GM19372 (cell line): ENCODE measurements around the gene PCDHGA6.
"Not testable (repeated sequence)": the region's sequence is repeated elsewhere in the genome, so short reads cannot be mapped to it uniquely, and the experiment has no call there.

Experiments used
- ATAC-seq: cut with Tn5 transposase; IDR thresholded peaks from one replicate; pipeline ENCODE4 v1.9.1; 2021; ENCODE audit warnings: mild to moderate bottlenecking, low read depth, moderate library complexity; ENCODE audit not compliant: unreplicated experiment

Gene PCDHGA6

GRCh38 chr5:141392429-141393198 is 18.9 kb downstream of the PCDHGA6 start, which contains the start of gene PCDHGA8:
Gene PCDHGA8 (plus strand): TSS chr5:141392633. CDS start chr5:141392814, 181 bp downstream.
- no peak for ATAC-seq

- ATAC-seq, result no peak
Measured at GRCh38 chr5:141393267-141393666, 19.6 kb downstream of the PCDHGA6 start.

DNA sequence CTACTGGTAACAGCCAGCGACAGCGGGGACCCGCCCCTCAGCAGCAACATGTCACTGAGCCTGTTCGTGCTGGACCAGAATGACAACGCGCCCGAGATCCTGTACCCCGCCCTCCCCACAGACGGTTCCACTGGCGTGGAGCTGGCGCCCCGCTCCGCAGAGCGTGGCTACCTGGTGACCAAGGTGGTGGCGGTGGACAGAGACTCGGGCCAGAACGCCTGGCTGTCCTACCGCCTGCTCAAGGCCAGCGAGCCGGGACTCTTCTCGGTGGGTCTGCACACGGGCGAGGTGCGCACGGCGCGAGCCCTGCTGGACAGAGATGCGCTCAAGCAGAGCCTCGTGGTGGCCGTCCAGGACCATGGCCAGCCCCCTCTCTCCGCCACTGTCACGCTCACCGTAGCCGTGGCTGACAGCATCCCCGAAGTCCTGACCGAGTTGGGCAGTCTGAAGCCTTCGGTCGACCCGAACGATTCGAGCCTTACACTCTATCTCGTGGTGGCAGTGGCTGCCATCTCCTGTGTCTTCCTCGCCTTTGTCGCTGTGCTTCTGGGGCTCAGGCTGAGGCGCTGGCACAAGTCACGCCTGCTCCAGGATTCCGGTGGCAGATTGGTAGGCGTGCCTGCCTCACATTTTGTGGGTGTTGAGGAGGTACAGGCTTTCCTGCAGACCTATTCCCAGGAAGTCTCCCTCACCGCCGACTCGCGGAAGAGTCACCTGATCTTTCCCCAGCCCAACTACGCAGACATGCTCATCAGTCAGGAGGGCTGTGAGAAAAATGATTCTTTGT is 20.9 kb downstream of the PCDHGA6 start:
- ATAC-seq, result not testable (repeated sequence)

DNA sequence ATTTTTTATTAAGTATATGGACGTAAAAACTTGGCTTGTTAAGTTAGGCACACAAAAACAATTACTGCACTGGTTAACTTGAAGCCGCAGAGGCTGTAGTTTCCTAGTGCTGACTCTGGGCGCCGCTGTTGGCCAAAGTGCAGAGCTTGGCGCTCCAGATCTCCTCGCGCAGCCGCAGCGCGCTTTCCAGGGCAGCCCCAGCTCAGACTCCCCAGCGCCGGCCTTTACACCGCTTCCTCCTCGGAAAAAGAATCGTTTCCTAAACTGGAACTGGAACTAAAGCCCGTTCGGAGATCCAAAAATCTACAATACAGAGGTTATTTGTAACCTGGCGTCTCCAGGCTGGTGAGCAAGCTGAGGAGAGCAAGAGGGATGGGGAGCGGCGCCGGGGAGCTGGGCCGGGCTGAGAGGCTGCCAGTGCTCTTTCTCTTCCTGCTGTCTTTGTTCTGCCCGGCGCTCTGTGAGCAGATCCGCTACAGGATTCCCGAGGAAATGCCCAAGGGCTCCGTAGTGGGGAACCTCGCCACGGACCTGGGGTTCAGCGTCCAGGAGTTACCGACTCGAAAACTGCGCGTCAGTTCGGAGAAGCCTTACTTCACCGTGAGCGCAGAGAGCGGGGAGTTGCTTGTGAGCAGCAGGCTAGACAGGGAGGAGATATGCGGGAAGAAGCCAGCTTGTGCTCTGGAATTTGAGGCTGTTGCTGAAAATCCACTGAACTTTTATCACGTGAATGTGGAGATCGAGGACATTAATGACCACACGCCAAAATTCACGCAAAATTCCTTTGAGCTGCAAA is 24.3 kb downstream of the PCDHGA6 start, which contains the start of gene PCDHGB5:
Gene PCDHGB5 (plus strand): TSS at position 192 of the 796 bp plus-strand sequence. CDS start 181 bp downstream, at position 373.
- ATAC-seq, result not testable (repeated sequence)

- no peak for ATAC-seq
Measured at GRCh38 chr5:141398608-141399007, 24.9 kb downstream of the PCDHGA6 start.

DNA sequence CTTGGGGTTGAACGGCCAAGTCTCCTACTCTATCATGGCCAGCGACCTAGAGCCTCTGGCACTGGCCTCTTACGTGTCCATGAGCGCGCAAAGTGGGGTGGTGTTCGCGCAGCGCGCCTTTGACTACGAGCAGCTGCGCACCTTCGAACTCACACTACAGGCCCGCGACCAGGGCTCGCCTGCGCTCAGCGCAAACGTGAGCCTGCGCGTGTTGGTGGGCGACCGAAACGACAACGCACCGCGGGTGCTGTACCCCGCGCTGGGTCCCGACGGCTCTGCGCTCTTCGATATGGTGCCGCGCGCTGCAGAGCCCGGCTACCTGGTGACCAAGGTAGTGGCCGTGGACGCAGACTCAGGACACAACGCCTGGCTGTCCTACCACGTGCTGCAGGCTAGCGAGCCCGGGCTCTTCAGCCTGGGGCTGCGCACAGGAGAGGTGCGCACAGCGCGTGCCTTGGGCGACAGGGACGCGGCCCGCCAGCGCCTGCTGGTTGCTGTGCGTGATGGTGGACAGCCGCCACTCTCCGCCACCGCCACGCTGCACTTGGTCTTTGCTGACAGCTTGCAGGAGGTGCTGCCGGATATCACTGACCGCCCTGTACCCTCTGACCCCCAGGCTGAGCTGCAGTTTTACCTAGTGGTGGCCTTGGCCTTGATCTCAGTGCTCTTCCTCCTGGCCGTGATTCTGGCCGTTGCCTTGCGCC is 26.0 kb downstream of the PCDHGA6 start:
- no peak for ATAC-seq

GRCh38 chr5:141402553-141403243 is 29.0 kb downstream of the PCDHGA6 start, which contains the start of gene PCDHGA9:
Gene PCDHGA9 (plus strand): TSS chr5:141402778. CDS start chr5:141402953, 175 bp downstream.
- no peak for ATAC-seq

DNA sequence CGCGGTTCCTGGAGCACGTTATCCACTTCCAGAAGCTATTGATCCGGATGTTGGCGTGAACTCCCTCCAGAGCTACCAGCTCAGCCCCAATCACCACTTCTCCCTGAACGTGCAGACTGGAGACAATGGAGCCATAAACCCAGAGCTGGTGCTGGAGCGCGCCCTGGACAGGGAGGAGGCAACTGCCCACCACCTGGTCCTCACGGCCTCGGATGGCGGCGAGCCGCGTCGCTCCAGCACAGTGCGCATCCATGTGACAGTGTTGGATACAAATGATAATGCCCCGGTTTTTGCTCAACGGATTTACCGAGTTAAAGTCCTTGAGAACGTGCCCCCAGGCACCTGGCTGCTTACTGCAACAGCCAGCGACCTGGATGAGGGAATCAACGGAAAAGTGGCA is 29.7 kb downstream of the PCDHGA6 start:
- ATAC-seq, result no peak

DNA sequence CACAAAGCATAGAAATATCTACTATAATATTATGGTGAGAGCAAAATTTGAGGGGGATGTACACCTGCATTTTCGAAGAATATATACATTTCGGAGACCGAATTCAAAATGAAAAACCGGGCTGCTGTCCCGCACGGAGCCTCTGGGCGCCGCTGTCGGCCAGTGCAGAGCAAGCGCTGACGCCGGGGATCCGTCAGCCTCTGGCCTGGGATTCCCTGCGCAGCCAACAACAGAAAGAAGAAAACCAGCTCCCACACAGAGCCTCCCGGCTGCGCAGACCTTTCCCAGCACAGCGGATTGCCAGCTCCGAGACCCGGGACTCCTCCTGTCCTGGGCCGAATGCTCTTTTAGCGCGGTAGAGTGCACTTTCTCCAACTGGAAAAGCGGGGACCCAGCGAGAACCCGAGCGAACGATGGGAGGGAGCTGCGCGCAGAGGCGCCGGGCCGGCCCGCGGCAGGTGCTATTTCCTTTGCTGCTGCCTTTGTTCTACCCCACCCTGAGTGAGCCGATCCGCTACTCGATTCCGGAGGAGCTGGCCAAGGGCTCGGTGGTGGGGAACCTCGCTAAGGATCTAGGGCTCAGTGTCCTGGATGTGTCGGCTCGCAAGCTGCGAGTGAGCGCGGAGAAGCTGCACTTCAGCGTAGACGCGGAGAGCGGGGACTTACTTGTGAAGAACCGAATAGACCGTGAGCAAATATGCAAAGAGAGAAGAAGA is 34.3 kb downstream of the PCDHGA6 start, which contains the start of gene PCDHGB6:
Gene PCDHGB6 (plus strand): TSS at position 232 of the 716 bp plus-strand sequence. CDS start 182 bp downstream, at position 414.
- not testable (repeated sequence) for ATAC-seq

GRCh38 chr5:141409598-141410306 is 36.1 kb downstream of the PCDHGA6 start:
- no peak for ATAC-seq

DNA sequence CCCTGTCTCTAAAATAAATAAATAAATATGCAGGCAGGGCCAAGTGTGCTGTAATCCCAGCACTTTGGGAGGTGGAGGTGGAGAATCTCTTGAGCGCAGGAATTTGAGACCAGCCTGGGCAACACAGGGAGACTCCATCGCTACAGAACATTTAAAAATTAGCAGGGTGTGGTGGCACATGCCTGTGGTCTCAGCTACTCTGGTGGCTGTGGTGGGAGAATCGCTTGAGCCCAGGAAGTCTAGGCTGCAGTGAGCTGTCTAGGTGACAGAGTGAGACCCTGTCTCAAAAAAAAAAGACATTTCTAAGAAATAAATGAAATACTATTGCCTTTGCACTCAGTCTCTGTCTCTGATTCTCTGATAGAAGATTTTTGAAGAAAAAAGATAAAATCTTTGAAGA is 37.9 kb downstream of the PCDHGA6 start:
- ATAC-seq, result no peak

DNA sequence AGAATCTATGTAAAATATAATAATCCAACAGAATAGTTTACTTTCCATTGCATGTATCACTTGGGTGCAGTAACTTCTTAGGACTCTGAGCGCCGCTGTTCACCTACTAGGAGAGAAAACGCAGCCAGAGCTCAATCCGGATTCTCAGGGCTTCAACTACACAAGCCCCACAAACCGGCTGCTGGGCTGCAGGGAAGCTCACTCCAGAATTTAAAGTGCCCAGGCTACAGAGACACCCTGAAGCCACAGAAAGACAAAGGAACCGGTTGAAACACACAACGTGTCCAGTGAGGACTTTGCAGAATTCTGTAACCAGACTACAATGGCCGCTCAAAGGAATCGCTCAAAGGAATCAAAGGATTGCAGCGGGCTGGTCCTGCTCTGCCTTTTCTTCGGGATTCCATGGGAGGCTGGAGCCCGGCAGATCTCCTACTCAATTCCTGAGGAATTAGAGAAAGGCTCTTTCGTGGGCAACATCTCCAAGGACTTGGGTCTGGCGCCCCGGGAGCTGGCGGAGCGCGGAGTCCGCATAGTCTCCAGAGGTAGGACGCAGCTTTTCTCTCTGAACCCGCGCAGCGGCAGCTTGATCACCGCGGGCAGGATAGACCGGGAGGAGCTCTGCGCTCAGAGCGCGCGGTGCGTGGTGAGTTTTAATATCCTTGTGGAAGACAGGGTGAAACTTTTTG is 39.3 kb downstream of the PCDHGA6 start, which contains the start of gene PCDHGA10:
Gene PCDHGA10 (plus strand): TSS at position 134 of the 686 bp plus-strand sequence. CDS start 189 bp downstream, at position 323.
- peak; percentile 92 for ATAC-seq

DNA sequence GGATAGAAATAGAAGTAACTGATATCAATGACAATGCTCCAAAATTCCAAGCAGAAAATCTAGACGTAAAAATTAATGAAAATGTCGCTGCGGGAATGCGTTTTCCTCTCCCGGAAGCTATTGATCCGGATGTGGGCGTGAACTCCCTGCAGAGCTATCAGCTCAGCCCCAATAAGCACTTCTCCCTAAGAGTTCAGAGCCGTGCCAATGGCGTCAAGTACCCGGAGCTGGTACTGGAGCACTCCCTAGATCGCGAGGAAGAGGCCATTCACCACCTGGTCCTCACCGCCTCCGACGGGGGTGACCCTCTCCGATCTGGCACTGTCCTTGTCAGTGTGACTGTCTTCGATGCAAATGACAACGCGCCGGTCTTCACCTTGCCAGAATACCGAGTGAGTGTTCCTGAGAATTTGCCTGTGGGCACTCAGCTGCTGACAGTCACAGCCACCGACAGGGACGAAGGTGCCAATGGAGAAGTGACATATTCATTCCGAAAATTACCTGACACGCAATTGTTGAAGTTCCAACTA is 39.9 kb downstream of the PCDHGA6 start:
- no peak for ATAC-seq

GRCh38 chr5:141414548-141415274 is 41.0 kb downstream of the PCDHGA6 start:
- ATAC-seq, result not testable (repeated sequence)

GRCh38 chr5:141415275-141415618 is 41.6 kb downstream of the PCDHGA6 start:
- not testable (repeated sequence) for ATAC-seq

DNA sequence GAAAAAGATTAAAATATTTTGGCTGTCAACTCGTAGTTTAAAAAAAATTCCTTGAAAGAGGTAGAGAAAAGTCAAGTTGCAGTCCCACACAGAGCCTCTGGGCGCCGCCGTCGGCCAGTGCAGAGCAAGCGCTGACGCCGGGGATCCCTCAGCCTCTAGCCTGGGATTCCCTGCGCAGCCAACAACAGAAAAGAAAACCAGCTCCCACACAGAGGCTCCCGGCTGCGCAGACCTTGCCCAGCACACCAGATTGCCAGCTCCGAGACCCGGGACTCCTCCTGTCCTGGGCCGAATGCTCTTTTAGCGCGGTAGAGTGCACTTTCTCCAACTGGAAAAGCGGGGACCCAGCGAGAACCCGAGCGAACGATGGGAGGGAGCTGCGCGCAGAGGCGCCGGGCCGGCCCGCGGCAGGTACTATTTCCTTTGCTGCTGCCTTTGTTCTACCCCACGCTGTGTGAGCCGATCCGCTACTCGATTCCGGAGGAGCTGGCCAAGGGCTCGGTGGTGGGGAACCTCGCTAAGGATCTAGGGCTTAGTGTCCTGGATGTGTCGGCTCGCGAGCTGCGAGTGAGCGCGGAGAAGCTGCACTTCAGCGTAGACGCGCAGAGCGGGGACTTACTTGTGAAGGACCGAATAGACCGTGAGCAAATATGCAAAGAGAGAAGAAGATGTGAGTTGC is 43.9 kb downstream of the PCDHGA6 start, which contains the start of gene PCDHGB7:
Gene PCDHGB7 (plus strand): TSS at position 184 of the 679 bp plus-strand sequence. CDS start 183 bp downstream, at position 367.
- not testable (repeated sequence) for ATAC-seq
